GM19438 (cell line): Measurements from ENCODE around the gene PCDHA9.
"Not testable (repeated sequence)": the region's sequence is repeated elsewhere in the genome, so short reads cannot be mapped to it uniquely, and the experiment has no call there.

Experiments used
- ATAC-seq: cut with Tn5 transposase; IDR thresholded peaks from one replicate; pipeline ENCODE4 v1.9.1; 2021; ENCODE audit warnings: low read depth; ENCODE audit not compliant: unreplicated experiment

Gene PCDHA9

DNA sequence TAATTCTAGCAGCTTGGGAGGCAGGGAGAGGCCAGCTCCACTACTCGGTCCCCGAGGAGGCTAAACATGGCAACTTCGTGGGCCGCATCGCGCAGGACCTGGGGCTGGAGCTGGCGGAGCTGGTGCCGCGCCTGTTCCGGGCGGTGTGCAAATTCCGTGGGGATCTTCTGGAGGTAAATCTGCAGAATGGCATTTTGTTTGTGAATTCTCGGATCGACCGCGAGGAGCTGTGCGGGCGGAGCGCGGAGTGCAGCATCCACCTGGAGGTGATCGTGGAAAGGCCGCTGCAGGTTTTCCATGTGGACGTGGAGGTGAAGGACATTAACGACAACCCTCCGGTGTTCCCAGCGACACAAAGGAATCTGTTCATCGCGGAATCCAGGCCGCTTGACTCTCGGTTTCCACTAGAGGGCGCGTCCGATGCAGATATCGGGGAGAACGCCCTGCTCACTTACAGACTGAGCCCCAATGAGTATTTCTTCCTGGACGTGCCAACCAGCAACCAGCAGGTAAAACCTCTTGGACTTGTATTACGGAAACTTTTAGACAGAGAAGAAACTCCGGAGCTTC lies 13.7 kb upstream of the PCDHA9 start:
- ATAC-seq = not testable (repeated sequence)

DNA sequence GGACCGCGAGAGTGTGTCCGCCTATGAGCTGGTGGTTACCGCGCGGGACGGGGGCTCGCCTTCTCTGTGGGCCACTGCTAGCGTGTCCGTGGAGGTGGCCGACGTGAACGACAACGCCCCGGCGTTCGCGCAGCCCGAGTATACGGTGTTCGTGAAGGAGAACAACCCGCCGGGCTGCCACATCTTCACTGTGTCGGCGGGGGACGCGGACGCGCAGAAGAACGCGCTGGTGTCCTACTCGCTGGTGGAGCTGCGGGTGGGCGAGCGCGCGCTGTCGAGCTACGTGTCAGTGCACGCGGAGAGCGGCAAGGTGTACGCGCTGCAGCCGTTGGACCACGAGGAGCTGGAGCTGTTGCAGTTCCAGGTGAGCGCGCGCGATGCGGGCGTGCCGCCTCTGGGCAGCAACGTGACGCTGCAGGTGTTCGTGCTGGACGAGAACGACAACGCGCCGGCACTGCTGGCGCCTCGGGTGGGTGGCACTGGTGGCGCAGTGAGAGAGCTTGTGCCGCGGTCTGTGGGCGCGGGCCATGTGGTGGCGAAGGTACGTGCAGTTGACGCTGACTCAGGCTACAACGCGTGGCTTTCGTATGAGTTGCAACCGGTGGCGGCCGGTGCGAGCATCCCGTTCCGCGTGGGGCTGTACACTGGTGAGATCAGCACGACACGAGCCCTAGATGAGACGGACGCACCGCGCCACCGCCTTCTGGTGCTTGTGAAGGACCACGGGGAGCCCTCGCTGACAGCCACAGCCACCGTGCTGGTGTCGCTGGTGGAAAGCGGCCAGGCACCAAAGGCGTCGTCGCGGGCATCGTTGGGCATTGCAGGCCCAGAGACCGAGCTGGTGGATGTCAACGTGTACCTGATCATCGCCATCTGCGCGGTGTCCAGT lies 12.3 kb upstream of the PCDHA9 start:
- no peak for ATAC-seq

DNA sequence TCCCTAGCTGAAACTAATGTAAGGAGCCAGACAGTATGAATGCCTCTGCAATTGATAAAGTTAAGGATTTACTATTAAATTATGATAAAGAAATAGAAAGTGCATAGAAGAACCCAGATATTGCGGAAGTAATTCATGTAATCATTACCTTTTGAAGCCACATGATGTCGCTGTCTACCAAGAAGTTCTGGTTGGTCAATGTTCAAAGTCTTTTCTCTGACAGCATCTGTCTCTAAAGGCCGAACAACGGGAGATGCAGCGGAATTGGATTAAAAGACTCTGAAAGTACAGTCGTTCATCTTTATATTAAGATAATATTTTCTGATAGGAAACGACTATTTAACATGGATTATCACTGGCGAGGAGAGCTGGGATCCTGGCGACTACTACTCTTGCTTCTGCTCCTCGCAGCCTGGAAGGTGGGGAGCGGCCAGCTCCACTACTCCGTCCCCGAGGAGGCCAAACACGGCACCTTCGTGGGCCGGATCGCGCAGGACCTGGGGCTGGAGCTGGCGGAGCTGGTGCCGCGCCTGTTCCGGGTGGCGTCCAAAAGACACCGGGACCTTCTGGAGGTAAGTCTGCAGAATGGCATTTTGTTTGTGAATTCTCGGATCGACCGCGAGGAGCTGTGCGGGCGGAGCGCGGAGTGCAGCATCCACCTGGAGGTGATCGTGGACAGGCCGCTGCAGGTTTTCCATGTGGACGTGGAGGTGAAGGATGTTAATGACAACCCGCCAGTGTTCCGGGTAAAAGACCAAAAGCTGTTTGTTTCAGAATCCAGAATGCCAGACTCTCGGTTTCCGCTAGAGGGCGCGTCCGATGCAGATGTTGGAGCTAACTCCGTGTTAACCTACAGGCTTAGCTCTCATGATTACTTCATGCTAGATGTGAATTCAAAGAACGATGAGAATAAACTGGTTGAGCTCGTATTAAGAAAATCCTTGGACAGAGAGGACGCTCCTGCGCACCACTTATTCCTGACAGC lies 6.9 kb upstream of the PCDHA9 start, which contains the start of gene PCDHA8:
Gene PCDHA8, plus strand, starts transcription at position 210 of the 985 bp plus-strand sequence. Its CDS starts 135 bp downstream, at position 345.
- no peak for ATAC-seq

DNA sequence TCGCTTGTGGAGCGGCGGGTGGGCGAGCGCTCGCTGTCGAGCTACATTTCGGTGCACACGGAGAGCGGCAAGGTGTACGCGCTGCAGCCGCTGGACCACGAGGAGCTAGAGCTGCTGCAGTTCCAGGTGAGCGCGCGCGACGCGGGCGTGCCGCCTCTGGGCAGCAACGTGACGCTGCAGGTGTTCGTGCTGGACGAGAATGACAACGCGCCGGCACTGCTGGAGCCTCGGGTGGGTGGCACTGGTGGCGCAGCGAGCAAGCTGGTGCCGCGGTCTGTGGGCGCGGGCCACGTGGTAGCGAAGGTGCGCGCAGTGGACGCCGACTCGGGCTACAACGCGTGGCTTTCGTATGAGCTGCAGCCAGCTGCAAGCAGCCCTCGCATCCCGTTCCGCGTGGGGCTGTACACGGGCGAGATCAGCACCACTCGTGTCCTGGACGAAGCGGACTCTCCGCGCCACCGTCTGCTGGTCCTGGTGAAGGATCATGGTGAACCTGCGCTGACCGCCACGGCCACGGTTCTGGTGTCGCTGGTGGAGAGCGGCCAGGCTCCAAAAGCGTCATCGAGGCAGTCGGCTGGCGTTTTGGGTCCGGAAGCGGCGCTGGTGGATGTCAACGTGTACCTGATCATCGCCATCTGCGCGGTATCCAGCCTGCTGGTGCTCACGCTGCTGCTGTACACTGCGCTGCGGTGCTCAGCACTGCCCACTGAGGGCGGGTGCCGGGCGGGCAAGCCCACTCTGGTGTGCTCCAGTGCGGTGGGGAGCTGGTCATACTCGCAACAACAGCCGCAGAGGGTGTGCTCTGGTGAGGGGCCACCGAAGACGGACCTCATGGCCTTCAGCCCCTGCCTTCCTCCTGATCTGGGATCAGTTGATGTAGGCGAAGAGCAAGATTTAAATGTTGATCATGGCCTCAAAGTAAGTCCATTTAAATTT lies 5.1 kb upstream of the PCDHA9 start:
- no peak for ATAC-seq

DNA sequence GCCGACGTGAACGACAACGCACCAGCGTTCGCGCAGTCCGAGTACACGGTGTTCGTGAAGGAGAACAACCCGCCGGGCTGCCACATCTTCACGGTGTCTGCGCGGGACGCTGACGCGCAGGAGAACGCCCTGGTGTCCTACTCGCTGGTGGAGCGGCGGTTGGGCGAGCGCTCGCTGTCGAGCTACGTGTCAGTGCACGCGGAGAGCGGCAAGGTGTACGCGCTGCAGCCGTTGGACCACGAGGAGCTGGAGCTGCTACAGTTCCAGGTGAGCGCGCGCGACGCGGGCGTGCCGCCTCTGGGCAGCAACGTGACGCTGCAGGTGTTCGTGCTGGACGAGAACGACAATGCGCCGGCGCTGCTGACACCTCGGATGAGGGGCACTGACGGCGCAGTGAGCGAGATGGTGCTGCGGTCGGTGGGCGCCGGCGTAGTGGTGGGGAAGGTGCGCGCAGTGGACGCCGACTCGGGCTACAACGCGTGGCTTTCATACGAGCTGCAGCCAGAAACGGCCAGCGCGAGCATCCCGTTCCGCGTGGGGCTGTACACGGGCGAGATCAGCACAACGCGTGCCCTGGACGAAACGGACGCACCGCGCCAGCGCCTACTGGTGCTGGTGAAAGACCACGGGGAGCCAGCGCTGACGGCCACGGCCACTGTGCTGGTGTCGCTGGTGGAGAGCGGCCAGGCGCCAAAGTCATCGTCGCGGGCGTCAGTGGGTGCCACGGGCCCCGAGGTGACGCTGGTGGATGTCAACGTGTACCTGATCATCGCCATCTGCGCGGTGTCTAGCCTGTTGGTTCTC lies 1.9 kb downstream of the PCDHA9 start:
- not testable (repeated sequence) for ATAC-seq

DNA sequence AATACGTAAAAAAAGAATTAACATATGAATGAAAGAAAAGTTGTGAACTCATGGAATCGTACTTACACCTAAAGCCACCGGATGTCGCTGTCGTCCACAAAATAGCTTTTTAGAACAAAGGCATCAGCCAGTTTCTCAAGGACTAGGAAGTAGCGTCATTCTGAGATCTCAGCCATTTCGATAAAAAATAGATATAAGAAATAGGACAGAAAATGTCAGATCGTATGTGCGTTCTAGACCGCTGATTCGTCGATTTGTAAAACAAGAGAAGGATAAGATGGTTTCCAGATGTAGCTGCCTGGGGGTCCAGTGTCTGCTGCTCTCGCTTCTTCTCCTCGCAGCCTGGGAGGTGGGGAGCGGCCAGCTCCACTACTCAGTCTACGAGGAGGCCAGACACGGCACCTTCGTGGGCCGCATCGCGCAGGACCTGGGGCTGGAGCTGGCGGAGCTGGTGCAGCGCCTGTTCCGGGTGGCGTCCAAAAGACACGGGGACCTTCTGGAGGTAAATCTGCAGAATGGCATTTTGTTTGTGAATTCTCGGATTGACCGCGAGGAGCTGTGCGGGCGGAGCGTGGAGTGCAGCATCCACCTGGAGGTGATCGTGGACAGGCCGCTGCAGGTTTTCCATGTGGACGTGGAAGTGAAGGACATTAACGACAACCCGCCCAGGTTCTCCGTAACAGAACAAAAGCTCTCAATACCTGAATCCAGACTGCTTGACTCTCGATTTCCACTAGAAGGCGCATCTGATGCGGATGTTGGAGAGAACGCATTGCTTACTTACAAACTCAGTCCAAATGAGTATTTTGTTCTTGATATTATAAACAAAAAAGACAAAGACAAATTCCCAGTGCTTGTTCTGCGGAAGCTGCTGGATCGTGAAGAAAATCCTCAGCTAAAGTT lies 7.8 kb downstream of the PCDHA9 start, which contains the start of gene PCDHA10:
Gene PCDHA10, plus strand, starts transcription at position 126 of the 903 bp plus-strand sequence. Its CDS starts 152 bp downstream, at position 278.
- no peak for ATAC-seq

DNA sequence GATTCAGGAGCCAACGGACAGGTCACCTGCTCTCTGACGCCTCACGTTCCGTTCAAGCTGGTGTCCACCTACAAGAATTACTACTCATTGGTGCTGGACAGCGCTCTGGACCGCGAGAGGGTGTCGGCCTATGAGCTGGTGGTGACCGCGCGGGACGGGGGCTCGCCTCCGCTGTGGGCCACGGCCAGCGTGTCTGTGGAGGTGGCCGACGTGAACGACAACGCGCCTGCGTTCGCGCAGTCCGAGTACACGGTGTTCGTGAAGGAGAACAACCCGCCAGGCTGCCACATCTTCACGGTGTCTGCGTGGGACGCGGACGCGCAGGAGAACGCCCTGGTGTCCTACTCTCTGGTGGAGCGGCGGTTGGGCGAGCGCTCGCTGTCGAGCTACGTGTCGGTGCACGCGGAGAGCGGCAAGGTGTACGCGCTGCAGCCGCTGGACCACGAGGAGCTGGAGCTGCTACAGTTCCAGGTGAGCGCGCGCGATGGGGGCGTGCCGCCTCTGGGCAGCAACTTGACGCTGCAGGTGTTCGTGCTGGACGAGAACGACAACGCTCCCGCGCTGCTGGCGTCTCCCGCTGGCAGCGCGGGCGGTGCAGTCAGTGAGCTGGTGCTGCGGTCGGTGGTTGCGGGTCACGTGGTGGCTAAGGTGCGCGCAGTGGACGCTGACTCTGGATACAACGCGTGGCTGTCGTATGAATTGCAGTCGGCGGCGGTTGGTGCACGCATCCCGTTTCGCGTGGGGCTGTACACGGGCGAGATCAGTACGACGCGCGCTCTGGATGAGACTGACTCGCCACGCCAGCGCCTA lies 9.2 kb downstream of the PCDHA9 start:
- ATAC-seq = no peak

DNA sequence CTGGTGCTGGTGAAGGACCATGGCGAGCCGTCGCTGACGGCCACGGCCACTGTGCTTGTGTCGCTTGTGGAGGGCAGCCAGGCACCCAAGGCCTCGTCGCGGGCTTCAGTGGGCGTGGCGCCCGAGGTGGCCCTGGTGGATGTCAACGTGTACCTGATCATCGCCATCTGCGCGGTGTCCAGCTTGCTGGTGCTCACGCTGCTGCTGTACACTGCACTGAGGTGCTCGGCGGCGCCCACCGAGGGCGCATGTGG lies 9.7 kb downstream of the PCDHA9 start:
- ATAC-seq = no peak

DNA sequence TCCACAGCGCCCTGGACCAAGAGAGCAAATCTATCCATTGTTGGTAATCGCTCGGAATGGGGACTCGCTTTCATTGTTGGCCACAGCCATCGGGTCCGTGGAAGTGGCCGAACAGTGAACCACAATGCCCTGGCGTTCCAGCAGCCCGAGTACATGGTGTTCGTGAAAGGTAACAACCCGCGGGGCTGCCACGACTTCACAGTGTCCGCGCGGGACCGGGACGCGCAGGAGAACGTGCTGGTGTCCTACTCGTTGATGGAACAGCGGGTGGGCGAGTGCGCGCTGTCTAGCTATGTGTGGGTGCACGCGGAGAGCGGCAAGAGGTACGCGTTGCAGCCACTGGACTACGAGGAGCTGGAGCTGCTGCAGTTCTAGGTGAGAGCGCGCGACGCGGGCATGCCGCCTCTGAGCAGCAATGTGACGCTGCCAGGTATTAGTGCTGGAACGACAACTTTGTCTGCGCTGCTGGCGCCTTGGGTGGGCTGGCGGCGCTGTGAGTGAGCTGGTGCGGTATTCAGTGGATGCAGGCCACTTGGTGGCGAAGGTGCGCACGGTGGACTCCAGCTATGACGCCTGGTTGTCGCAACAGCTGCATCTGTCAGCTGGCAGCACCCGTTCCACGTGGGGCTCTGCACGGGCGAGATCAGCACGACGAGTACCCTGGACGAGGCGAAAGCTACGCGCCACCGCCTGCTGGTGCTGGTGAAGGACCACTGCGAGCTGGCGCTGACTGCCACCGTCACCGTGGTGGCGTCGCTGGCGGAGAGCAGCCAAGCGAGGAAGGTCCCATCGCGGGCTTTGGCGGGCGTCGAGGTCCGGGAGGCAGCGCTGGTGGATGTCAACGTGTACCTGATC lies 14.5 kb downstream of the PCDHA9 start:
- no peak for ATAC-seq

DNA sequence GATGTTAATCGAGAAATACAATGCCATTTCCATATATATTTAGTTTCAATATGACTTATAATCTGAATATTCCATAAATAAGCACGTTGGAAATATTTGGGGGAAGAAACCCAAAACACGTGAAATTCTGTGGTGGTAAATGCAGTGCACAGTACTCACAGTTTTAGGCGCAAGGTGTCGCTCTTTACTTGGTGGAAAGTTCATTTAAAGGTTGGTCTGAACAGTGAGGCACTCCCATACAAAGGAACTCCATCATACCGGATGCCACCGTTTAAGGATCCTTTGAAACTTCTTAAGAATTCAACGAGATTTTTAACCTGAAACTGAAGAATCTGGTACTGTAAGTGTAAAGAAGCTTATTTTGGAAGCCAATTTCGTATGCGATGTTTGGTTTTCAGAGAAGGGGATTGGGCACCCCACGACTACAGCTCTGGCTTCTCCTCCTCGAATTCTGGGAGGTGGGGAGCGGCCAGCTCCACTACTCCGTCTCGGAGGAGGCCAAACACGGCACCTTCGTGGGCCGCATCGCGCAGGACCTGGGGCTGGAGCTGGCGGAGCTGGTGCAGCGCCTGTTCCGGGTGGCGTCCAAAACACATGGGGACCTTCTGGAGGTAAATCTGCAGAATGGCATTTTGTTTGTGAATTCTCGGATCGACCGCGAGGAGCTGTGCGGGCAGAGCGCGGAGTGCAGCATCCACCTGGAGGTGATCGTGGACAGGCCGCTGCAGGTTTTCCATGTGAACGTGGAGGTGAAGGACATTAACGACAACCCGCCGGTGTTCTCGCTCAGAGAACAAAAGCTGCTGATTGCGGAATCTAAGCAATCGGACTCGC lies 20.8 kb downstream of the PCDHA9 start, which contains the start of gene PCDHA11:
Gene PCDHA11, plus strand, starts transcription at position 237 of the 834 bp plus-strand sequence. Its CDS starts 147 bp downstream, at position 384.
- ATAC-seq = no peak

DNA sequence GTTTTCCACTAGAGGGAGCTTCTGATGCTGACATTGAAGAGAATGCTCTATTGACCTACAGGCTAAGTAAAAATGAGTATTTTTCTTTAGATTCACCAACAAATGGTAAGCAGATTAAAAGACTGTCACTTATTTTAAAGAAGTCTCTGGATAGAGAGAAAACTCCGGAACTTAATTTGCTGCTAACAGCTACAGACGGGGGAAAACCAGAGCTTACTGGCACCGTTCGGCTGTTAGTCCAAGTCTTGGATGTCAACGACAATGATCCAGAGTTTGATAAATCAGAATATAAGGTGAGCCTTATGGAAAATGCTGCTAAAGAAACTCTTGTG lies 21.3 kb downstream of the PCDHA9 start:
- ATAC-seq = no peak

DNA sequence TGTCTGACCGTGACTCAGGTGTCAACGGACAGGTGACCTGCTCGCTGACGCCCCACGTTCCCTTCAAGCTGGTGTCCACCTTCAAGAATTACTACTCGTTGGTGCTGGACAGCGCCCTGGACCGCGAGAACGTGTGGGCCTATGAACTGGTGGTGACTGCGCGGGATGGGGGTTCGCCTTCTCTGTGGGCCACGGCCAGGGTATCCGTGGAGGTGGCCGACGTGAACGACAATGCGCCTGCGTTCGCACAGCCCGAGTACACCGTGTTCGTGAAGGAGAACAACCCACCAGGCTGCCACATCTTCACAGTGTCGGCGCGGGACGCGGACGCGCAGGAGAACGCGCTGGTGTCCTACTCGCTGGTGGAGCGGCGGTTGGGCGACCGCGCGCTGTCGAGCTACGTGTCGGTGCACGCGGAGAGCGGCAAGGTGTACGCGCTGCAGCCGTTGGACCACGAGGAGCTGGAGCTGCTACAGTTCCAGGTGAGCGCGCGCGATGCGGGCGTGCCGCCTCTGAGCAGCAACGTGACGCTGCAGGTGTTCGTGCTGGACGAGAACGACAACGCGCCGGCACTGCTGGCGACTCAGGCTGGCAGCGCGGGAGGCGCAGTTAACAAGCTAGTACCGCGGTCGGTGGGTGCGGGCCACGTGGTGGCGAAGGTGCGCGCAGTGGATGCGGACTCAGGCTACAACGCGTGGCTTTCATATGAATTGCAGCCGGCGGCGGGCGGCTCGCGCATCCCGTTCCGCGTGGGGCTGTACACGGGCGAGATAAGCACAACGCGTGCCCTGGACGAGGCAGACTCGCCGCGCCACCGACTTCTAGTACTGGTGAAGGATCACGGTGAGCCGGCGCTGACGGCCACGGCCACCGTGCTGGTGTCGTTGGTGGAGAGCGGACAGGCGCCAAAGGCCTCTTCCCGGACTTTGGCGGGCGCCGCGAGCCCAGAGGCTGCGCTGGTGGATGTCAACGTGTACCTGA lies 22.3 kb downstream of the PCDHA9 start:
- ATAC-seq = no peak

DNA sequence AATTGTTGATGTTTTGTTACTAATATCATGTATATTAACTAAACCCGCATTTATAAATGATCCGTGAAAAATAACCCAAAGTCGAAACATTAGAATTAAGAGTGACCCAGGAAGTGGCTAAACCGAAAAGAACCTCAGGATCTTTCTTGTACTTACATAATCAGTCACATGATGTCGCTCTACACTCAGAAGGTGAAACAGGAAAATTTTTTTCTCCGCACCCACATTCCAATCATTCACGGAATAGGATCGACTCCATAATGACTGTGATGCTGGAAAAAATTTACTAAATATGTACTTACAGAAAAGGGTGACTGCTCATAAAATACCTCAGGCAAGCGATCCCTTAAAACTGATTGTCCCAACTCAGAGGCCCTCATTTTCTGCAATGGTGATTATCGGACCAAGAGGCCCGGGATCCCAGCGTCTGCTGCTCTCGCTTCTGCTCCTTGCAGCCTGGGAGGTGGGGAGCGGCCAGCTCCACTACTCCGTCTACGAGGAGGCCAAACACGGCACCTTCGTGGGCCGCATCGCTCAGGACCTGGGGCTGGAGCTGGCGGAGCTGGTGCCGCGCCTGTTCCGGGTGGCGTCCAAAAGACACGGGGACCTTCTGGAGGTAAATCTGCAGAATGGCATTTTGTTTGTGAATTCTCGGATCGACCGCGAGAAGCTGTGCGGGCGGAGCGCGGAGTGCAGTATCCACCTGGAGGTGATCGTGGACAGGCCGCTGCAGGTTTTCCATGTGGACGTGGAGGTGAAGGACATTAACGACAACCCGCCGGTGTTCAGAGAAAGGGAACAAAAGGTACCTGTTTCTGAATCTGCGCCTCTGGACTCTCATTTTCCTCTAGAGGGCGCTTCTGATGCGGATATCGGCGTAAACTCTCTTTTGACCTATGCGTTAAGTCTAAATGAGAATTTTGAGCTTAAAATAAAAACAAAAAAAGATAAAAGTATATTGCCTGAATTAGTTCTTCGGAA lies 27.2 kb downstream of the PCDHA9 start, which contains the start of gene PCDHA12:
Gene PCDHA12, plus strand, starts transcription at position 224 of the 981 bp plus-strand sequence. Its CDS starts 165 bp downstream, at position 389.
- ATAC-seq = no peak
